GM12878 (cell line): ENCODE data around the gene HOXB2.

Source experiments
- ATF7 ChIP-seq: fragments of 450-650 bp; IDR thresholded peaks from 2 replicates; pipeline ENCODE4 v1.6.1; 2016; ENCODE audit warnings: low read depth, mild to moderate bottlenecking
- FOXK2 ChIP-seq: fragments of 450-650 bp; IDR thresholded peaks from 2 replicates; pipeline ENCODE4 v1.6.1; 2017; ENCODE audit warnings: mild to moderate bottlenecking, moderate library complexity
- NR2C2 ChIP-seq: IDR thresholded peaks from 2 replicates; pipeline ENCODE4 v1.6.1; 2011; ENCODE audit warnings: borderline replicate concordance, low read depth; ENCODE audit not compliant: control insufficient read depth, insufficient read length
- PAX8 ChIP-seq: fragments of 450-650 bp; IDR thresholded peaks from 2 replicates; pipeline ENCODE4 v1.6.1; 2017; ENCODE audit warnings: mild to moderate bottlenecking, moderate library complexity
- POLR2AphosphoS5 ChIP-seq: IDR thresholded peaks from 2 replicates; pipeline ENCODE4 v1.6.1; 2011; ENCODE audit warnings: mild to moderate bottlenecking, low read length, inconsistent platforms
- STAT1 ChIP-seq: fragments of 450-650 bp; conservative IDR thresholded peaks from 2 replicates; pipeline ENCODE4 v1.6.1; 2014; ENCODE audit warnings: antibody characterized with exemption, mild to moderate bottlenecking
- TBL1XR1 ChIP-seq: IDR thresholded peaks from 2 replicates; pipeline ENCODE4 v1.6.1; 2012; ENCODE audit warnings: low read depth, low read length, improper control_type of control experiment
- TF ChIP-seq, protein P1 (sequence below): IDR thresholded peaks from 2 replicates; pipeline ENCODE4 v1.6.1; 2012; ENCODE audit warnings: low read depth, low read length, improper control_type of control experiment
- TF ChIP-seq, protein P2 (sequence below), 3 experiments: IDR thresholded peaks in 2 of 3; conservative IDR thresholded peaks in 1 of 3; 2 replicates each; pipeline ENCODE4 v1.5.1; 2011; ENCODE audit warnings: low read depth in 3 of 3, low read length in 3 of 3, mild to moderate bottlenecking in 3 of 3, control low read depth in 2 of 3, moderate library complexity in 2 of 3, inconsistent platforms in 1 of 3, mixed read lengths in 1 of 3; ENCODE audit not compliant: control insufficient read depth in 2 of 3, insufficient read depth in 1 of 3; ENCODE audit errors: extremely low read depth in 1 of 3

DNA sequence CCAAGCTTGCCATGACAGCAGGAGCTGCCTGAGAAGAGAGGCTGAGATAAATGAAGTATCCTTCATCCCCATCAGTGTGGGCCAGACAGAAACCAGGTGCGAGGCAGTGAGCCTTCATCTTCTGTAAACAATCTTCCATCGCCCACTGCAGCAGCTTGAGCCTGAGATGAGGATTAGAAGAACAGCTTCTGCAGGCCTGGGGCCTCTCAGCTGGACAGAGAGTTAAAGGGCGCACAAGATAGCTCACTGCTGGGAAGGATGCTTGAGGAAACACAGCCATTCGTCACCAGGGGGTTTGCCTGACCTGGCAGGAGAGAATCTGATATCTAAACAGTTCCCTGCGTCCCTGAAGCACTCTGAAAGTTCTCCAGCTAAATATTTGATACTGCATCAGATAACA, 41.2 kb downstream of the HOXB2 start:
- no peak for TF ChIP-seq POLR2AphosphoS5
- no peak for TF ChIP-seq PAX8
- no peak for TF ChIP-seq ATF7
- TF ChIP-seq, protein P1, sequence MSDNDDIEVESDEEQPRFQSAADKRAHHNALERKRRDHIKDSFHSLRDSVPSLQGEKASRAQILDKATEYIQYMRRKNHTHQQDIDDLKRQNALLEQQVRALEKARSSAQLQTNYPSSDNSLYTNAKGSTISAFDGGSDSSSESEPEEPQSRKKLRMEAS: no peak
- no peak for TF ChIP-seq FOXK2
- TF ChIP-seq NR2C2: no peak
- TF ChIP-seq STAT1: no peak
- TF ChIP-seq TBL1XR1: no peak
- TF ChIP-seq, protein P2, sequence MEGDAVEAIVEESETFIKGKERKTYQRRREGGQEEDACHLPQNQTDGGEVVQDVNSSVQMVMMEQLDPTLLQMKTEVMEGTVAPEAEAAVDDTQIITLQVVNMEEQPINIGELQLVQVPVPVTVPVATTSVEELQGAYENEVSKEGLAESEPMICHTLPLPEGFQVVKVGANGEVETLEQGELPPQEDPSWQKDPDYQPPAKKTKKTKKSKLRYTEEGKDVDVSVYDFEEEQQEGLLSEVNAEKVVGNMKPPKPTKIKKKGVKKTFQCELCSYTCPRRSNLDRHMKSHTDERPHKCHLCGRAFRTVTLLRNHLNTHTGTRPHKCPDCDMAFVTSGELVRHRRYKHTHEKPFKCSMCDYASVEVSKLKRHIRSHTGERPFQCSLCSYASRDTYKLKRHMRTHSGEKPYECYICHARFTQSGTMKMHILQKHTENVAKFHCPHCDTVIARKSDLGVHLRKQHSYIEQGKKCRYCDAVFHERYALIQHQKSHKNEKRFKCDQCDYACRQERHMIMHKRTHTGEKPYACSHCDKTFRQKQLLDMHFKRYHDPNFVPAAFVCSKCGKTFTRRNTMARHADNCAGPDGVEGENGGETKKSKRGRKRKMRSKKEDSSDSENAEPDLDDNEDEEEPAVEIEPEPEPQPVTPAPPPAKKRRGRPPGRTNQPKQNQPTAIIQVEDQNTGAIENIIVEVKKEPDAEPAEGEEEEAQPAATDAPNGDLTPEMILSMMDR (IDR thresholded peaks at IDR 0.05 in 2 of 3, conservative IDR thresholded peaks at IDR 0.05 in 1 of 3; ENCODE audit: control insufficient read depth in 2 of 3, extremely low read depth in 1 of 3, insufficient read depth in 1 of 3, low read depth in 3 of 3, low read length in 3 of 3): no peak
